GM12891 (cell line): Measurements from ENCODE around the gene SEPTIN12.

ENCODE experiments used
- PAX5 ChIP-seq: IDR thresholded peaks from 2 replicates; pipeline ENCODE4 v1.6.1; 2011; ENCODE audit warnings: low read length, moderate library complexity, mild to moderate bottlenecking; ENCODE audit not compliant: insufficient read depth, severe bottlenecking
- POLR2A ChIP-seq: IDR thresholded peaks from 2 replicates; pipeline ENCODE4 v1.6.1; 2011; ENCODE audit warnings: low read depth, low read length, control low read depth
- POLR2AphosphoS5 ChIP-seq: IDR thresholded peaks from 2 replicates; pipeline ENCODE4 v1.6.1; 2011; ENCODE audit warnings: low read depth, low read length, control low read depth
- POU2F2 ChIP-seq: IDR thresholded peaks from 2 replicates; pipeline ENCODE4 v1.6.1; 2011; ENCODE audit warnings: low read depth, mild to moderate bottlenecking, control low read depth, low read length, moderate library complexity
- SPI1 ChIP-seq: IDR thresholded peaks from 2 replicates; pipeline ENCODE4 v1.6.1; 2011; ENCODE audit warnings: low read depth, low read length, control low read depth
- TAF1 ChIP-seq: IDR thresholded peaks from 2 replicates; pipeline ENCODE4 v1.6.1; 2011; ENCODE audit warnings: low read depth, low read length, control low read depth

GRCh38 chr16:4775005-4775404 is 13.1 kb downstream of the SEPTIN12 start:
- no peak for TF ChIP-seq POLR2A
- TF ChIP-seq TAF1 = no peak
- no peak for TF ChIP-seq POLR2AphosphoS5
- TF ChIP-seq POU2F2 = no peak
- TF ChIP-seq SPI1 = no peak
- TF ChIP-seq PAX5 = no peak
